Amniotic stem cell (primary cell): ENCODE results near the gene TFAP2D.
A peak's percentile ranks its signal among the peaks of the same experiment; 100 is the strongest.

Experiments
- DNase-seq: peaks from one replicate; lab custom pipeline; 2025; lab: John Stamatoyannopoulos, UW

The TFAP2D gene

GRCh38 chr6:50720623-50721022 is 7.3 kb downstream of the TFAP2D start:
- DNase-seq: no peak

GRCh38 chr6:50721978-50722377 is 8.7 kb downstream of the TFAP2D start:
- no peak for DNase-seq

GRCh38 chr6:50722829-50723554 is 9.7 kb downstream of the TFAP2D start:
- no peak for DNase-seq

- no peak for DNase-seq
Observed at GRCh38 chr6:50724381-50725124, 11.2 kb downstream of the TFAP2D start.

- DNase-seq: no peak
Observed at GRCh38 chr6:50734488-50734887, 21.2 kb downstream of the TFAP2D start.

GRCh38 chr6:50742161-50742560 is 28.8 kb downstream of the TFAP2D start:
- DNase-seq: no peak

- no peak for DNase-seq
Observed at GRCh38 chr6:50744976-50745375, 31.6 kb downstream of the TFAP2D start.

- no peak for DNase-seq
Observed at GRCh38 chr6:50762798-50763197, 49.5 kb downstream of the TFAP2D start.

GRCh38 chr6:50778696-50779095 is 65.4 kb downstream of the TFAP2D start:
- no peak for DNase-seq

- no peak for DNase-seq
Observed at GRCh38 chr6:50780382-50780781, 67.1 kb downstream of the TFAP2D start.

GRCh38 chr6:50785921-50786320 is 72.6 kb downstream of the TFAP2D start:
- no peak for DNase-seq

- DNase-seq: no peak
Observed at GRCh38 chr6:50791900-50792508, 78.7 kb downstream of the TFAP2D start.

- no peak for DNase-seq
Observed at GRCh38 chr6:50792771-50793170, 79.4 kb downstream of the TFAP2D start.

- DNase-seq: no peak
Observed at GRCh38 chr6:50795574-50795973, 82.2 kb downstream of the TFAP2D start.

GRCh38 chr6:50804283-50804682 is 91.0 kb downstream of the TFAP2D start:
- no peak for DNase-seq

- DNase-seq: no peak
Observed at GRCh38 chr6:50807035-50807434, 93.7 kb downstream of the TFAP2D start.

- DNase-seq: no peak
Observed at GRCh38 chr6:50815436-50816114, 102.2 kb downstream of the TFAP2D start.

GRCh38 chr6:50816115-50816675 is 102.9 kb downstream of the TFAP2D start:
- peak; percentile 69 for DNase-seq

- no peak for DNase-seq
Observed at GRCh38 chr6:50816947-50817645, 103.8 kb downstream of the TFAP2D start.

- DNase-seq: no peak
Observed at GRCh38 chr6:50817646-50817950, 104.3 kb downstream of the TFAP2D start.

- DNase-seq: no peak
Observed at GRCh38 chr6:50818020-50818419, 104.7 kb downstream of the TFAP2D start.

- no peak for DNase-seq
Observed at GRCh38 chr6:50818673-50819072, 105.3 kb downstream of the TFAP2D start, which contains the start of gene TFAP2B. TSS of gene TFAP2B (plus strand) at chr6:50818871. CDS start at chr6:50818892, 21 bp downstream.
